GM12801 (cell line): ENCODE data around the gene GPC6.

Source experiments
- CTCF ChIP-seq: IDR thresholded peaks from one replicate; pipeline ENCODE4 v1.5.1; 2011; ENCODE audit warnings: control low read depth; ENCODE audit not compliant: insufficient read length; ENCODE audit errors: extremely low read depth

GPC6 gene

GRCh38 chr13:93765062-93765461, 538.5 kb downstream of the GPC6 start:
- no peak for TF ChIP-seq CTCF

GRCh38 chr13:93765811-93766210, 539.2 kb downstream of the GPC6 start:
- TF ChIP-seq CTCF: no peak

- TF ChIP-seq CTCF: no peak
Observed at GRCh38 chr13:93766719-93767118, 540.1 kb downstream of the GPC6 start.

GRCh38 chr13:93767180-93767916, 540.7 kb downstream of the GPC6 start:
- TF ChIP-seq CTCF: no peak

GRCh38 chr13:93767917-93768409, 541.4 kb downstream of the GPC6 start:
- no peak for TF ChIP-seq CTCF

GRCh38 chr13:93769101-93769500, 542.5 kb downstream of the GPC6 start:
- TF ChIP-seq CTCF: no peak

- no peak for TF ChIP-seq CTCF
Observed at GRCh38 chr13:93769607-93770006, 543.0 kb downstream of the GPC6 start.
